K562 (cell line): ENCODE measurements around the gene IL1B. TPM values are rescaled to one million over a fixed set of nuclear protein-coding genes. Genes with fewer than 3 reads are reported as not detected.

Experiments
- ARNT ChIP-seq, 2 experiments: fragments of 450-650 bp; IDR thresholded peaks; 2 replicates each; pipeline ENCODE4 v1.6.1; 2016; ENCODE audit warnings: mild to moderate bottlenecking in 1 of 2
- CBX8 ChIP-seq: fragments of 200-600 bp; sonication (generic); IDR thresholded peaks from 2 replicates; pipeline ENCODE4 v1.6.1; 2012; ENCODE audit warnings: borderline replicate concordance, mixed run types, low read depth, mild to moderate bottlenecking, moderate library complexity, mixed read lengths, low read length, control low read depth, inconsistent platforms; ENCODE audit not compliant: poor library complexity, severe bottlenecking; ENCODE audit errors: extremely low read depth
- CHD2 ChIP-seq: IDR thresholded peaks from 2 replicates; pipeline ENCODE4 v1.6.1; 2011; ENCODE audit warnings: low read depth, low read length
- DMBX1 ChIP-seq: fragments of 250-450 bp; sonication (Bioruptor Pico); IDR thresholded peaks from 2 replicates; pipeline ENCODE4 v1.8.0; 2022; ENCODE audit warnings: inconsistent platforms, mild to moderate bottlenecking, moderate library complexity, borderline replicate concordance
- FOXJ2 ChIP-seq: fragments of 200-800 bp; sonication (Bioruptor generic); IDR thresholded peaks from 2 replicates; pipeline ENCODE4 v1.6.1; 2016; ENCODE audit warnings: missing genetic modification characterization, missing compliant biosample characterization
- HDAC2 ChIP-seq: fragments of 450-650 bp; IDR thresholded peaks from 2 replicates; pipeline ENCODE4 v1.6.1; 2016; ENCODE audit warnings: mild to moderate bottlenecking
- ILF3 ChIP-seq: fragments of 450-650 bp; IDR thresholded peaks from 2 replicates; pipeline ENCODE4 v1.6.1; 2018; ENCODE audit warnings: antibody characterized with exemption, mild to moderate bottlenecking, moderate library complexity, borderline replicate concordance
- KHSRP ChIP-seq: fragments of 450-650 bp; IDR thresholded peaks from 2 replicates; pipeline ENCODE4 v1.6.1; 2017
- KLF16 ChIP-seq: IDR thresholded peaks from 2 replicates; pipeline ENCODE4 v1.6.1; 2016; ENCODE audit warnings: antibody characterized with exemption
- MEF2D ChIP-seq: conservative IDR thresholded peaks from 2 replicates; pipeline ENCODE4 v1.6.1; 2016; ENCODE audit warnings: low read depth, missing genetic modification characterization, missing compliant biosample characterization
- POLR2AphosphoS5 ChIP-seq: IDR thresholded peaks from 2 replicates; pipeline ENCODE4 v1.6.1; 2011; ENCODE audit warnings: mild to moderate bottlenecking, low read depth, low read length, moderate library complexity; ENCODE audit not compliant: control insufficient read depth, insufficient read depth
- RCOR1 ChIP-seq, 2 experiments: IDR thresholded peaks; 2 replicates each; pipeline ENCODE4 v1.6.1; 2012; ENCODE audit warnings: low read depth in 2 of 2, low read length in 2 of 2, borderline replicate concordance in 1 of 2, improper control_type of control experiment in 1 of 2
- SAFB ChIP-seq: fragments of 200-400 bp; formaldehyde crosslinking; IDR thresholded peaks from 2 replicates; pipeline ENCODE4 v1.6.1; 2017; ENCODE audit warnings: low read depth, low read length, borderline replicate concordance
- TBP ChIP-seq: optimal IDR thresholded peaks from 2 replicates; pipeline ENCODE3; 2011; ENCODE audit warnings: low read depth, low read length, improper control_type of control experiment
- TGIF2 ChIP-seq: sonication (generic); formaldehyde crosslinking; IDR thresholded peaks from 2 replicates; pipeline ENCODE4 v1.8.1; 2022; ENCODE audit warnings: mild to moderate bottlenecking, missing genetic modification reagents, moderate library complexity
- ZNF217 ChIP-seq: sonication (generic); formaldehyde crosslinking; IDR thresholded peaks from 2 replicates; pipeline ENCODE4 v1.8.0; 2022; ENCODE audit warnings: mild to moderate bottlenecking, missing genetic modification reagents
- ZNF384 ChIP-seq: IDR thresholded peaks from 2 replicates; pipeline ENCODE4 v1.6.1; 2012; ENCODE audit warnings: low read depth, low read length, improper control_type of control experiment
- ZNF586 ChIP-seq: fragments of 450-650 bp; formaldehyde crosslinking; conservative IDR thresholded peaks from 2 replicates; pipeline ENCODE4 v1.4.0; 2020; ENCODE audit warnings: mild to moderate bottlenecking, moderate library complexity
- polyA plus RNA-seq, 8 experiments: library from polyadenylated mRNA; depleted of rRNA in 4 of 8; stranded (reverse) in 5 of 8; unstranded in 3 of 8; fragments of >200 nt; fragmentation: Nextera tagmentation in 2 of 8; fragmentation: Illumina TruSeq in 1 of 8; extraction: Ambion mirVana in 2 of 8; extraction: Trizol in 1 of 8; gene quantifications; 2 replicates each; pipeline versions ENCODE4 v1.2.1 to v1.2.3, GENCODE V29; 2011 to 2014; ENCODE audit warnings: inconsistent platforms in 1 of 8, missing spikeins in 1 of 8
- total RNA-seq, 7 experiments: library from RNA; depleted of rRNA in 6 of 7; stranded (reverse); fragments of >200 nt in 6 of 7; fragmentation: Illumina TruSeq in 2 of 7; extraction: Trizol in 2 of 7; gene quantifications; 2 replicates each; pipeline versions ENCODE4 v1.2.1 to v1.2.3, GENCODE V29; 2011 to 2021; ENCODE audit warnings: low replicate concordance in 1 of 7
- TF ChIP-seq, protein P1 (sequence below): fragments of 250-450 bp; sonication (Bioruptor Pico); IDR thresholded peaks from 2 replicates; pipeline ENCODE4 v1.8.0; 2021; ENCODE audit warnings: mild to moderate bottlenecking, moderate library complexity
- TF ChIP-seq, protein P2 (sequence below): fragments of 250-450 bp; sonication (Bioruptor Pico); IDR thresholded peaks from 2 replicates; pipeline ENCODE4 v1.9.0; 2021; ENCODE audit warnings: mild to moderate bottlenecking, inconsistent platforms
- TF ChIP-seq, protein P3 (sequence below), 2 experiments: fragments of 150-350 bp in 1 of 2; IDR thresholded peaks; 2 replicates each; pipeline ENCODE4 v1.6.1; 2012 to 2016; ENCODE audit warnings: low read depth in 2 of 2, low read length in 2 of 2, mild to moderate bottlenecking in 1 of 2, moderate library complexity in 1 of 2

Gene IL1B
- total and polyA plus RNA-seq, 9 of the 15 experiments (the other 6 are each of a cell fraction or from before 2014, with no cell fraction given): 0.29 TPM; not detected in 8

DNA sequence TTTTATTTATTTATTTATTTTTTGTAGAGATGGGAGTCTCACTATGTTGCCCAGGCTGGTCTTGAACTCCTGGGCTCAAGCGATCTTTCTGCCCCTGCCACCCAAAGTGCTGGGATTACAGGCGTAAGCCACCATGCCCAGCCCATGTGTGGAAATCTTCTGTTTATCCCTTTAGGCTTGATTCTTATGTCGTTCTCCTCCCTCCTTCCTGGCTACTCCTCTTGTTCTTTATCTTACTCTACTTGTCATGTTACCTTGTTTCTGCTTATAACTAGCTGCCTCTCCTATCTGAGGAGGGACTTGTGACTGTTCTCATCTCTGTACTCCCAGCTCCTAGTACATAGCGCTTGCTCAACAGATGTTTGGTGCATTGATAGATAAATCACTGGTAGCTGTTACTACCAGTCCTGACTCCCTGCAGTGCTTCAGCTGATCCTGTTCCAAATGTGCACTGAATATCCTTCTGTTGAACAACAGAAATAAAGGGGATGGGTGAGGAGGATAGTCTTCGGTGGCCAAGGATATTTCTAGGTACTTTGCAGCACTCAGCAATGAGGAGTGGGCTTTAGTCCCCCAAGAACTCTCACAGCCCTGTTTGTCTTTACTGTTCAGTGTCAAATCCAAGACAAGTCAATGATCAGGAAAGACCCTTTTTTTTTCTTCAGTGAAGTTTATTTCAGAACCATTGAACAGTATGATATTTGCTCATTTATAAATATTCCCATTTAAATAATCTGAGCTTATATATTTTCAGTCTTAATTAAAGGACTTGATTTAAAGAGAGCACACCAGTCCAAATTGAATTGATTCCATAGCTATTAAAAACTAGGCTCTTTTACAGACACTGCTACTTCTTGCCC, 7.2 kb downstream of the IL1B start (continued):
- TF ChIP-seq ZNF384: no peak
- TF ChIP-seq POLR2AphosphoS5: peak; percentile 74
- TF ChIP-seq, protein P1, sequence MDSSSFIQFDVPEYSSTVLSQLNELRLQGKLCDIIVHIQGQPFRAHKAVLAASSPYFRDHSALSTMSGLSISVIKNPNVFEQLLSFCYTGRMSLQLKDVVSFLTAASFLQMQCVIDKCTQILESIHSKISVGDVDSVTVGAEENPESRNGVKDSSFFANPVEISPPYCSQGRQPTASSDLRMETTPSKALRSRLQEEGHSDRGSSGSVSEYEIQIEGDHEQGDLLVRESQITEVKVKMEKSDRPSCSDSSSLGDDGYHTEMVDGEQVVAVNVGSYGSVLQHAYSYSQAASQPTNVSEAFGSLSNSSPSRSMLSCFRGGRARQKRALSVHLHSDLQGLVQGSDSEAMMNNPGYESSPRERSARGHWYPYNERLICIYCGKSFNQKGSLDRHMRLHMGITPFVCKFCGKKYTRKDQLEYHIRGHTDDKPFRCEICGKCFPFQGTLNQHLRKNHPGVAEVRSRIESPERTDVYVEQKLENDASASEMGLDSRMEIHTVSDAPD (CRISPR knock-in tag): no peak
- TF ChIP-seq ILF3: no peak
- TF ChIP-seq, protein P2, sequence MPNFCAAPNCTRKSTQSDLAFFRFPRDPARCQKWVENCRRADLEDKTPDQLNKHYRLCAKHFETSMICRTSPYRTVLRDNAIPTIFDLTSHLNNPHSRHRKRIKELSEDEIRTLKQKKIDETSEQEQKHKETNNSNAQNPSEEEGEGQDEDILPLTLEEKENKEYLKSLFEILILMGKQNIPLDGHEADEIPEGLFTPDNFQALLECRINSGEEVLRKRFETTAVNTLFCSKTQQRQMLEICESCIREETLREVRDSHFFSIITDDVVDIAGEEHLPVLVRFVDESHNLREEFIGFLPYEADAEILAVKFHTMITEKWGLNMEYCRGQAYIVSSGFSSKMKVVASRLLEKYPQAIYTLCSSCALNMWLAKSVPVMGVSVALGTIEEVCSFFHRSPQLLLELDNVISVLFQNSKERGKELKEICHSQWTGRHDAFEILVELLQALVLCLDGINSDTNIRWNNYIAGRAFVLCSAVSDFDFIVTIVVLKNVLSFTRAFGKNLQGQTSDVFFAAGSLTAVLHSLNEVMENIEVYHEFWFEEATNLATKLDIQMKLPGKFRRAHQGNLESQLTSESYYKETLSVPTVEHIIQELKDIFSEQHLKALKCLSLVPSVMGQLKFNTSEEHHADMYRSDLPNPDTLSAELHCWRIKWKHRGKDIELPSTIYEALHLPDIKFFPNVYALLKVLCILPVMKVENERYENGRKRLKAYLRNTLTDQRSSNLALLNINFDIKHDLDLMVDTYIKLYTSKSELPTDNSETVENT (CRISPR knock-in tag): no peak
- no peak for TF ChIP-seq CHD2
- TF ChIP-seq SAFB: no peak
- TF ChIP-seq MEF2D: no peak
- TF ChIP-seq HDAC2: peak; percentile 58
- no peak for TF ChIP-seq KHSRP
- peak in 1 of 2 experiments; percentile 42; a peak in 1 of 4 replicates for TF ChIP-seq ARNT (IDR thresholded peaks at IDR 0.05)
- no peak for TF ChIP-seq ZNF217 (CRISPR knock-in tag)
- TF ChIP-seq FOXJ2 (tag): no peak
- TF ChIP-seq, protein P3, sequence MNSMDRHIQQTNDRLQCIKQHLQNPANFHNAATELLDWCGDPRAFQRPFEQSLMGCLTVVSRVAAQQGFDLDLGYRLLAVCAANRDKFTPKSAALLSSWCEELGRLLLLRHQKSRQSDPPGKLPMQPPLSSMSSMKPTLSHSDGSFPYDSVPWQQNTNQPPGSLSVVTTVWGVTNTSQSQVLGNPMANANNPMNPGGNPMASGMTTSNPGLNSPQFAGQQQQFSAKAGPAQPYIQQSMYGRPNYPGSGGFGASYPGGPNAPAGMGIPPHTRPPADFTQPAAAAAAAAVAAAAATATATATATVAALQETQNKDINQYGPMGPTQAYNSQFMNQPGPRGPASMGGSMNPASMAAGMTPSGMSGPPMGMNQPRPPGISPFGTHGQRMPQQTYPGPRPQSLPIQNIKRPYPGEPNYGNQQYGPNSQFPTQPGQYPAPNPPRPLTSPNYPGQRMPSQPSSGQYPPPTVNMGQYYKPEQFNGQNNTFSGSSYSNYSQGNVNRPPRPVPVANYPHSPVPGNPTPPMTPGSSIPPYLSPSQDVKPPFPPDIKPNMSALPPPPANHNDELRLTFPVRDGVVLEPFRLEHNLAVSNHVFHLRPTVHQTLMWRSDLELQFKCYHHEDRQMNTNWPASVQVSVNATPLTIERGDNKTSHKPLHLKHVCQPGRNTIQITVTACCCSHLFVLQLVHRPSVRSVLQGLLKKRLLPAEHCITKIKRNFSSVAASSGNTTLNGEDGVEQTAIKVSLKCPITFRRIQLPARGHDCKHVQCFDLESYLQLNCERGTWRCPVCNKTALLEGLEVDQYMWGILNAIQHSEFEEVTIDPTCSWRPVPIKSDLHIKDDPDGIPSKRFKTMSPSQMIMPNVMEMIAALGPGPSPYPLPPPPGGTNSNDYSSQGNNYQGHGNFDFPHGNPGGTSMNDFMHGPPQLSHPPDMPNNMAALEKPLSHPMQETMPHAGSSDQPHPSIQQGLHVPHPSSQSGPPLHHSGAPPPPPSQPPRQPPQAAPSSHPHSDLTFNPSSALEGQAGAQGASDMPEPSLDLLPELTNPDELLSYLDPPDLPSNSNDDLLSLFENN (IDR thresholded peaks at IDR 0.05; ENCODE audit: low read depth in 2 of 2, low read length in 2 of 2): no peak
- TF ChIP-seq CBX8: no peak
- peak; percentile 11 for TF ChIP-seq TBP
- no peak for TF ChIP-seq TGIF2 (CRISPR knock-in tag)
- TF ChIP-seq ZNF586: no peak
- peak; percentile 13; the same call in 1 of the 2 replicates for TF ChIP-seq KLF16
- no peak for TF ChIP-seq DMBX1 (CRISPR knock-in tag)
- TF ChIP-seq RCOR1 (IDR thresholded peaks at IDR 0.05; ENCODE audit: borderline replicate concordance in 1 of 2, low read depth in 2 of 2, low read length in 2 of 2): peak; percentile 80 to 85
